Muscle layer of colon (tissue), 2 donors: ENCODE results near the gene CSNK1G3.
A peak's percentile ranks its signal among the peaks of the same experiment; 100 is the strongest.
"Not testable (repeated sequence)": the region's sequence is repeated elsewhere in the genome, so short reads cannot be mapped to it uniquely, and the experiment has no call there.

Experiments used
- H3K27ac ChIP-seq: one replicate; pipeline ENCODE4 v1.7.0; 2013; ENCODE audit warnings: low read depth, mild to moderate bottlenecking, low read length, moderate library complexity
- H3K27me3 ChIP-seq, 2 donors: one replicate each; pipeline ENCODE4 v1.7.0; 2013; ENCODE audit warnings: low read length in 2 of 2, mild to moderate bottlenecking in 2 of 2; ENCODE audit not compliant: insufficient read depth in 2 of 2, control insufficient read depth in 1 of 2
- H3K36me3 ChIP-seq: one replicate; pipeline ENCODE4 v1.7.0; 2013; ENCODE audit warnings: mild to moderate bottlenecking, low read length; ENCODE audit not compliant: insufficient read depth
- H3K4me1 ChIP-seq: one replicate; pipeline ENCODE4 v1.7.0; 2013; ENCODE audit warnings: mild to moderate bottlenecking, low read length; ENCODE audit not compliant: insufficient read depth
- H3K4me3 ChIP-seq, 2 donors: one replicate each; pipeline ENCODE4 v1.7.0; 2013; ENCODE audit warnings: low read length in 2 of 2, low read depth in 1 of 2, mild to moderate bottlenecking in 1 of 2, moderate library complexity in 1 of 2
- H3K9ac ChIP-seq: one replicate; pipeline ENCODE4 v1.7.0; 2013; ENCODE audit warnings: low read length
- H3K9me3 ChIP-seq: one replicate; pipeline ENCODE4 v1.7.0; 2013; ENCODE audit warnings: mild to moderate bottlenecking, low read length
- donor health status: abdominal sarcoma.
- donor health status: Adenocarcinoma of cecum.

CSNK1G3 gene

DNA sequence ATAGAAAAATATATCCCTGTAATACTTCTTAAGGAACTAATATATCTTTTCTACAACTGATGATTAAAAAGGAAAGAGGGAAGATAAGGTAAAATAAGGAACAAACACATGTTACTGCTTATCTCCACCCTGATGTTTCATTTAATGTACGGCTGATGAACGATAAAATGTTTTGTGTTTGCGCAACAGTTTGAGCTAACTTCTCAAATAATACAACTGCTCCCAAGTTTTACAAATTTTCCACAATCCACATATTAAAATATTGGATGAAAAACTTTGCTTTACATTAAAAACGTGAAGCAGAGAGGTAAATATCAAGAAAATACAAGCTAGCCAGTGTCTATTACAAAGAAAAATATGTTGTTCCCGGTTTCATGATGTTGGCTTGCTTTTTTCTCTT is 21.0 kb upstream of the CSNK1G3 start:
- Histone ChIP-seq H3K4me1 (peaks cover 5% of the 10 kb centered on the region), H3K9ac (no peak overlapping the region), H3K9me3 (no peaks in the 10 kb centered on the region), H3K36me3 (no peaks in the 10 kb centered on the region), H3K4me3 (no peak overlapping the region), H3K27ac (no peak overlapping the region), H3K27me3 (no peaks in the 10 kb centered on the region)

GRCh38 chr5:123495211-123495610 is 16.8 kb upstream of the CSNK1G3 start:
- H3K27ac ChIP-seq, H3K27me3 ChIP-seq, H3K9ac ChIP-seq, H3K36me3 ChIP-seq, H3K9me3 ChIP-seq, H3K4me1 ChIP-seq, H3K4me3 ChIP-seq: not testable (repeated sequence)

GRCh38 chr5:123496892-123497291 is 15.1 kb upstream of the CSNK1G3 start:
- H3K27ac ChIP-seq, result no peak overlapping the region
- H3K27me3 ChIP-seq, result no peaks in the 10 kb centered on the region
- no peaks in the 10 kb centered on the region for H3K9me3 ChIP-seq
- H3K4me1 ChIP-seq, result no peaks in the 10 kb centered on the region
- H3K9ac ChIP-seq, result no peak overlapping the region
- H3K4me3 ChIP-seq, result no peak overlapping the region
- no peaks in the 10 kb centered on the region for H3K36me3 ChIP-seq

GRCh38 chr5:123500471-123500870 is 11.5 kb upstream of the CSNK1G3 start:
- Histone ChIP-seq H3K4me3 (no peak overlapping the region), H3K27me3 (no peaks in the 10 kb centered on the region), H3K36me3 (no peaks in the 10 kb centered on the region), H3K9ac (no peak overlapping the region), H3K4me1 (no peaks in the 10 kb centered on the region), H3K27ac (no peak overlapping the region), H3K9me3 (no peaks in the 10 kb centered on the region)

- Histone ChIP-seq H3K9ac (no peak overlapping the region), H3K4me3 (no peak overlapping the region), H3K4me1 (no peaks in the 10 kb centered on the region), H3K27ac (no peak overlapping the region), H3K9me3 (no peaks in the 10 kb centered on the region), H3K27me3 (no peaks in the 10 kb centered on the region), H3K36me3 (no peaks in the 10 kb centered on the region)
These were observed 9.9 kb upstream of the CSNK1G3 start for GRCh38 chr5:123502120-123502519.

DNA sequence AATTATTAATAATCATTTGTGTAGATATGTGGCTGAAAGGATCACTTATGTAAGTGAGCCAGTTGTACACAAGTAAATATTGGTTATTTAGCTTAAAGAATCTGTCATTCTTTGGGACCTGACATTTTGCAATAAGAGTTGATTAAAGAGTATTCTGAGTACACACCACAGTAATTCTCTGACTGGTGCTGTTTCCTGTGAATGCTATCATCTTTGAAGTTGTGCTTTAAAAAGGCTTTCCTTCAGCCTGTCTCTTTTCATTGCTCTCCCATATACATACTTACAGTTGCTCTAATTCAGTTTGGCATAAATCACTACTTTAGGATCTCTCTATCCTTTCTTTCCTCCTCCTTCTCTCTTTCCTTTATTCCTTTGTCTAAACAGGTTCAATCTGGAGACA is 8.7 kb upstream of the CSNK1G3 start:
- no peaks in the 10 kb centered on the region for H3K9me3 ChIP-seq
- H3K4me1 ChIP-seq, result no peaks in the 10 kb centered on the region
- H3K9ac ChIP-seq, result no peak overlapping the region
- H3K27ac ChIP-seq, result no peak overlapping the region
- H3K36me3 ChIP-seq, result no peaks in the 10 kb centered on the region
- no peaks in the 10 kb centered on the region for H3K27me3 ChIP-seq
- no peak overlapping the region for H3K4me3 ChIP-seq

- H3K36me3 ChIP-seq, result no peaks in the 10 kb centered on the region
- no peaks in the 10 kb centered on the region for H3K4me1 ChIP-seq
- H3K27ac ChIP-seq, result no peak overlapping the region
- no peaks in the 10 kb centered on the region for H3K9me3 ChIP-seq
- H3K9ac ChIP-seq, result no peak overlapping the region
- H3K27me3 ChIP-seq, result no peaks in the 10 kb centered on the region
- no peak overlapping the region for H3K4me3 ChIP-seq
These were observed 6.3 kb upstream of the CSNK1G3 start for GRCh38 chr5:123505633-123506032.

GRCh38 chr5:123508441-123508840 is 3.5 kb upstream of the CSNK1G3 start:
- H3K4me3 ChIP-seq, result no peak overlapping the region
- H3K9ac ChIP-seq, result no peak overlapping the region
- no peaks in the 10 kb centered on the region for H3K9me3 ChIP-seq
- H3K4me1 ChIP-seq, result peaks cover 6% of the 10 kb centered on the region
- no peaks in the 10 kb centered on the region for H3K36me3 ChIP-seq
- H3K27ac ChIP-seq, result no peak overlapping the region
- no peaks in the 10 kb centered on the region for H3K27me3 ChIP-seq

DNA sequence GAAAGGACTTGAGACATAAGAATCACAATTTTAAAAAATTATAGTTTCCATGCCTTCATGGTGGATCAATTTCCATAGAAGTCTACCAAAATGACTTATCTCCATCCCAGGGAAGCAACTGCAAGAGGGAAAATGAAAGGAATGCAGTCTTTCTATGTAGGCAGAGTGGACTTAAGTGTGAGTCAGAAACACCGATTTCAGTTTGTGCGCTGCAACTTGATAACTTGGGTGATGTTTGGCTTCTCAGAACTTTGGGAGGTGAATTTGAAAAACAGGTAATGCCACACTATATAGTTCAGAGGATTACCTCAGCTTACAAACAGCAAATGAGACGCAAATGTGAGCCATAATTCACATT is 708 bp upstream of the CSNK1G3 start:
- peaks cover 11% of the 10 kb centered on the region for H3K4me1 ChIP-seq
- peak overlapping the region; percentile 88 for H3K27ac ChIP-seq
- H3K9ac ChIP-seq, result peak overlapping the region; percentile 29
- H3K27me3 ChIP-seq, result no peaks in the 10 kb centered on the region
- no peaks in the 10 kb centered on the region for H3K9me3 ChIP-seq
- H3K4me3 ChIP-seq, result peak overlapping the region in 1 of 2 donors; percentile 76
- no peaks in the 10 kb centered on the region for H3K36me3 ChIP-seq

DNA sequence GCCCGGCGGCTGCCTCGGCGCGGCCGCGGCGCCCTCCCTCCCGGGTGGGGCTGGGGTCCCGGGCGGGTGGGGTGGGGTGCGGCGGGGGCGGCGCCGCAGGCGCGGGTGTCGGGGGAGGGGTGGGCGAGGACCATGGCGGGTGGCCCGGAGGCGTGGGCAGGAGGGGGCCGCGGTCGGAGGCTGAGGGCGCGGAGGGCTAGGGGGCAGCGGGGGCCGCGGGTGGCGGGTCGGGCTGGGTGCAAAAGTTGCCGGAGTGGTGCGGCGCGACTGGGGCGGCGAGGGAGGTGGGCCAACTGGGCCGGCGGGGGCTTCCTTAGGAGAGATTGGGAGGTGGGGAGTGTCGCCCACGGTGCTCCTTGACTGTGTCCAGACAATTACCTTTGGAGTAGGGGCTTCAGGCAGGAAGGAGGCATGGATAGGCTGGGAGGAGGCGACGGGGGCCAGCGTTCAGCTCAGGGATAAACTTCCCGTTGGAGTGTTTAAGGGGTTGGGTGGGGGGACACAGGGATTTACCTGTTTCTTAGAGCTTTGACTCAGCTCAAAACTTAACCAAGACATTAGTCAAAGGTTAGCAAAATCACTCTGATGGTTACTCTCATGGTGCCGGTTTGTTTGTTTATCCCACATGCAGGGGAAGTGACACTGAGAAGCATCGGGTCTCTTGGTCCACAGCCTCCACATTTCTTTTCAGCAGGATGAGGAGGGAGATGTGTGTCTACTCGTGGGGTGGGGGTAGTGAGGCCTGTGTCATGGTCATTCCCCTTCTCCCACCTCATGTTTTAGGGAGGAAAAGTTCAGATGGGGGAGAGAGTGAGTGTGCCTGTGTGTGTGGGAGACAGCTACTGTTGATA is 859 bp downstream of the CSNK1G3 start:
- no peaks in the 10 kb centered on the region for H3K36me3 ChIP-seq
- no peaks in the 10 kb centered on the region for H3K27me3 ChIP-seq
- H3K4me1 ChIP-seq, result peaks cover 11% of the 10 kb centered on the region
- H3K9ac ChIP-seq, result peak overlapping the region; percentile 63
- H3K9me3 ChIP-seq, result no peaks in the 10 kb centered on the region
- H3K4me3 ChIP-seq, result peak overlapping the region; percentile 40 to 72
- peak overlapping the region; percentile 71 for H3K27ac ChIP-seq

DNA sequence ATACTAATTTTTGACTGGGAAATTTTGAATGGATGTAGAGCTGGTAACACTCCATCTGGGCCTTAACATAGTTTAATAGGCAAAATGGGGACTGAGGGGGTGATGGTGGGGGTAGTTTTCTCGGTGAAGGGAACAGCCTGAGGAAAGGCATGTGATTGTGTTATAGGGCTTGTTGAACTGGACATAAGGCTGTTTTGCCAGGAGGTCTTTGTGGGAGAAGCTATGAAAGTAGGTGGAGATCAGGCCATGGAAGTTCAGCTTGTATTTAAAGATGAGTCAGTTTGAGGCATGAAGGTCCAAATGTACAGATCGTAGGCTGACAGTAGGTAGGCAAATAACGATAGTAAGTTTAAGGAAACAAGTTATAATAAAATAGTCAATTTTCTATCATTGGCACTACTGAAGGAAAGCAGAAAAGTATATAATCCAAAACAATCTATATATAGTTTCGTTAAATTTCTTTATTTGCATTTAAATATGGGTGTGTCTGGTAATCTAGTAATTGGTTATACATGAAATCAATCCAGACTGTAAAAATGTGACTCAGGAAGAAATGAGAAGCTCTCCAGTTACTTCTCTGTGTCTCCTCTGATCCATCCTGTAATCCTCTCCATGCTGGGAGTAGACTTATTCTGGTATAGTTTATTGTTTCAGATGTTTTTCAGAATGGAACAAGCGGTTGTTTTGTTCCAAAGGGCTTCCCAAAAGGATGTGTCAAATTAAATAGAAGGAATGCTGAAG is 2.8 kb downstream of the CSNK1G3 start:
- Histone ChIP-seq H3K4me1 (peaks cover 11% of the 10 kb centered on the region), H3K27ac (no peak overlapping the region), H3K27me3 (no peaks in the 10 kb centered on the region), H3K9me3 (no peaks in the 10 kb centered on the region), H3K36me3 (no peaks in the 10 kb centered on the region), H3K4me3 (no peak overlapping the region), H3K9ac (no peak overlapping the region)
